Stimulated activated CD4-positive, alpha-beta T cell treated with anti-CD3 and anti-CD28 coated beads, TNF-alpha, amount 100 ng/mL, for 4 hours (primary cell): ENCODE results near the gene JMJD4.

Experiments used
- DNase-seq, 3 experiments: peaks; one replicate each; pipeline ENCODE4 v3.0.0-alpha.2; 2020; ENCODE audit warnings: low read depth in 3 of 3

The JMJD4 gene

DNA sequence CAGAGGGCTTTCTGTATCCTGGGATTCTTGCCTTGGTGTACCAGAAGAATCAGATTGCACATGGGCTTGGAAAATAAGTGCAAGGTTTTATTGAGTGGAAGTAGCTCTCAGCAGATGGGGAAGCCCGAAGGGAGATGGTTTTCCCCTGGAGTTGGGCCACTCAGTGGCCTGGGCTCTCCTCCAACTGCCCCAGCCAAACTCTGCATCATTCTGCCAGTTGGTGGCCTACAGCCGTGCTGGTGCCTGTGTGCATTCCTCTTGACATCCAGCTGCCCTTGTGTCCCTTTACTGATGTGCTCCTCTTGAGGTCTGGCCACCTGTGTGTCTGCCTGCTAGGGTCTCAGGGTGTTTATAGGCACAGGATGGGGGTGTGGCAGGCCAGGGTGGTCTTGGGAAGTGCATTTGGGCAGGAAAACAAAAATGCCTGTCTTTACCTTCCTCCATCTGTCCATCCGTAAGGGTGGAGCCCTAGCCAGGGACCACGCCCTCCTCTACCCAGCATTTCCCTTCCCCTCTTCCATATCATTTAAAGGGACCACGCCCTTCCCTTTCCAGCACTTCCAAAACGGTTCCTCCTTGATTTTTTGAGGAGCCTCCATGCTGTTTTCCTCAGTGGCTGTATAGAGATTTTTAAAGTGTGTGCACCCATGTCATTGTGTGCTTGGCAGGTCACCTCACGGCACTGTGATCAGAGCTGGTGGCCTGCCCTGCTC is 19.1 kb upstream of the JMJD4 start:
- DNase-seq, result no peak

DNA sequence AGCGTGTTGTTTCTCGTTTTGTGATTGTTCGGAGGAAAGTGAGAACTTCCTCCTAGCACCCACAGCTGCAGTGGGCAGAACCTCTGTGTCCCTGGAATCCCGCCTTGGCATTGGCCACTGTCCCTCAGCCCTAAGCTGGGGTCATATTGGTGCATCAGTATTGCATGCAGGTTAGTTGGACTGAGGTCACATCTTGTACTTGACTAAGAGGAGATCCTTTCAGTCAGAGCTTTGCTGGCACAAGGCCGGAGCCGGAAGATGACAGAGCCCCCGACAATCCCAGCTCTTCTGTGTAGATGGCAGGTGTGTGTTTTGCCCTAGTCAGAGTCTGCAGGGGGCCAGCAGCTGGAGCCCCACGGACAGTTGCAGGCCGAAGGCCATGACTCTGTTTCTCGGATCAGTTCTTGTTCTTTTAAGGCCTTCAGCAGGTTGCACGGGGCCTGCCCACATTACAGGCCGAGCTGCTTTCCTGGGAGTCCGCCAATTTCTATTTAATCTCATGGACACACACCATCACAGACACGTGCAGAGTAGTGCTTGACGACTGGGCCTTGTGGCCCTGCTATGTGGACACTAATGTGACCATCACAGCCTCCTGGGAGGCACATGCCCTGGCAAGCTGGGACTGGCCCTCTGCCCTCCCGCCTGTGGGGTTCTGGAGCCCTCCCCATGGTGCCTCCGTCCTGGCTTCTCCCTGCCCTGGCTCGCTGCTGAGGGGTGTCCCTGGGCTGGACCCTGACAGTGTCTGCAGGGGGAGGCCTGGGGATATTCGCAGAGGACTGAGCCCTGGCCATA is 15.0 kb upstream of the JMJD4 start:
- no peak for DNase-seq

DNA sequence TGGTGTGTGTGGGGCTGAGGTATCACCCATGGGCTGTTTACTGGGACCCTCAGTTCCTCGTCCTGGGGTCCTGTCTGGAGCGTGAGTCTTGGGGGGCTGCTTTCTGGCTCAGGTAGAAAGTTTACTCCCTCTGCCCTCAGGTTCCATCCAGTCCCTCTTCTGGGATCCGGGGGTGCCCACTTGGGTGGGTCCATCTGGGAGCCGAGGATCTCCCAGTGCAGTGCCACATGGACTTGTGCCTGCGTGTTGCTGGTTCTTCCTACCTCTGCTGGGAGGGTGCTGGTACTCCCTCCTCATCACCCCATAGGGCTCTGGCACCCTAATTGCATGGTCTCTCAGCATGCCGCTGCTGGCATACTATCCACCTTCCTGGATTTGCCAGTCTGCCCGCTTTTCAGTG is 14.1 kb upstream of the JMJD4 start:
- no peak for DNase-seq

DNA sequence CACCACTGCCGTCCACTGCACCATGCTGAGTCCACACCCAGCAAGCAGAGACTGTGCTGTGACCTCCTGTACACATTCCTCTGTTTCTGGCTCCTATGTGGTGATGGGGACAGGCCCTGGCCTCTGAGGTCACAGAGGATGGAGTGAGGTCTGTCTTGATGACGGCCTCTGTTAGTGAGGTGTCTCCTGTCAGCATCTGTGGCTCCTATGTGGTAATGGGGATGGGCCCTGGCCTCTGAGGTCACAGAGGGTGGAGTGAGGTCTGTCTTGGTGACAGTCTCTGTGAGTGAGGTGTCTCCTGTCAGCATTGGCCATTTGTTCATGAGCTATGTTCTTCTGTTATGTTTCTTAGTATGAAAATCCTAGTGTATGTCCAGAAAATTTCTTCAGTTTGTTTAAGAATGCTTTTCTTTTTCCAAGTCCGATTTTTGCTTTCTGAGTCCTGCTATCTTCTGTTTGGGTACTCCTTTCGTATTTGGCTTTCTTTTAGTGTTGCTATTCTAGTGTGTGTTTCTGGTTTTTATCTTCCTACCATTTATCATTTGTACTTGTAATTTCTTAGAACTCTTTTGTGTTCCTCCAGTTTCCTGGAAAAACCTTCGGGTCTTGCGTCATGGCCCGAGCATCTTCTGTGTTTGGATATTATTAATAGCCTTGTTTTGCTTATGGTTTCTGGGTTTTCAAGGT is 13.5 kb upstream of the JMJD4 start:
- no peak for DNase-seq

DNA sequence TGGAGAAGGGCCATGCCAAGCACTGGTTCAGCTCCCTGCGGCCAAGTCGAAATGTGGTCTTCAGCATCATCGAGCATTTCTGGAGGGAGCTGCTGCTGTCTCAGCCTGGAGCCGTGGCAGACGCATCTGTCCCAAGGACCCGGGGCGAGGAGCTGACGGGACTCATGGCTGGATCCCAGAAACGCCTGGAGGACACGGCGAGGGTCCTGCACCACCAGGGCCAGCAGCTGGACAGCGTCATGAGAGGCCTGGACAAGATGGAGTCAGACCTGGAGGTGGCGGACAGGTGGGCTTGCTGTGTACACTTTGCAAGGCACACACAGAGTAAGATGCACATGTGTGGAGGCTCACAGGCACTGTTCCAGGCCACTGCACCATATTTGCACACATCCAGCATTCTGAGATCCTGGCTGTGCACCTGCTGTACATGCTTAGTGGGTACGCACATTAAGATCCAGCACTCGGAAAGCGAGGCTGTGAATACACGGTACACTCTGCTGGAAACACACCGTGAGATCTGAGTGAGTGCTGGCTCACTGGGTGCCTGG is 12.9 kb upstream of the JMJD4 start:
- no peak for DNase-seq

DNA sequence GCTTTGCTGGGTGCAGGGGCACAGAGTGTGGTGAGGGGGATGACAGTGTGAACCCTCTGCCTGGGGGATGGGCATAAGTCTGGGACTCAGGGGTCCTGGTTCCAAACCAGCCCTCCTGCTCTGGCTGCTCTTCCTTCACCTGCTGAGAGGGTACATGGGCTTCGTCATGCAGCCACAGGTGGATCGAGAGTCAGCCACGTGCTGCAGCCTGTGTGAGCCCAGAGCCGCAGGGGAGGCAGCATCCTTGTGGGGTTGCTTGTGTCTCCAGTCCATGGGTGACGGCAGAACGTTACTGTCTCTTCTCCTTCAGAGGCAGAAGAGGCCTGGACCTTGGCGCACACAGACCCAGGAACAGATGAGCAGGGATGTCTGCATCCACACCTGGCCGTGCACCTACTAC is 12.3 kb upstream of the JMJD4 start:
- DNase-seq, result no peak

DNA sequence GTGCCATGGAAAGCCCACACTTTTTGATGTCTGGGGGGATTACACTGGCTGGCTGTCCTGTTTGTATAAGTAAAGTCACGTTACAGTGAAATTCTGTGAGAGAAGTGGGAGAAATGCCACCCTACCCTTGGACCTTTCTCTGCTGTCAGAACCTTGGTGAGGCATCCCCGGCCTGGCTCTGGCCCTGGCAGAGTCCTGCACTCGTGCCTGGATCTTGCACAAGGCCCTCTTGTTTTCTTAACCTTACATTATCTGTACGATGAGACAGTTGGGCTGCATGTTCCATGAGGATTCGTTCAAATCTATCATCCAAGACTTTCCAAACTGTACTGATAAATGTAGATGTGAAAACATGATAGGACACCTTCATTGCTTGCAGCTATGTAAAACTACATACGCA is 11.6 kb upstream of the JMJD4 start:
- DNase-seq, result no peak

DNA sequence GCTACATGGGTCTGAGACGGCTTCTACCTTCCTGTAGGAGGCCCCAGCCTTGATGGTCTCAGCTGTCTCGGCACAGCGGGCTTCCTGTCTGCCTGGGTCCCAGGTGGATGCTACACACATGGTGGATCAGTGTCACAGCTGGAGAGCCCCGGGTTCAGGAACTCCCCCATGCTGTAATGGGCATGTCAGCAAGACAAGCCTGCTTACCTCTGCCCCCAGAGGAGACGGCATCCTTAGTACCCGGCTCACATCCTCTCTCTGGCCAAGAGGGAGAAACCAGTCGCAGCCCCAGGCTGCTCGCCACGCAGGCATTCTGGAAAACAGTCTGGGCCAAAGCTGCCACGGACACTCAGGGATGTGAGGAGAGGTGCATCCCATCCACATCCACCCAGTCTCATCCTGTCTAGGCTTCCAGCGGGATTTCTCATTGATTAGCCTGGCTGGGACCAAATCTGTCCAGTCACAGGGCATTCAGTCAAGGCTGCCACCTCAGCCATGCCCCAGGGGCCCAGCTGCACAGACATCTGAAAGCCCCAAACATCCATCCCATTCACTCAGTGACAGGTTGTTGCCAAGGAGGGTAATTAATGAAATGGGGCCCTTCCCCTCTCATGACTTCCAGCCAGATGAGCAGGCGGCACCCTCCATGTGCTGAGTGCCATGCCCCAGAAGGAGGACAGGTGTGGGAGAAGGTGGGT is 10.6 kb upstream of the JMJD4 start:
- DNase-seq, result no peak

DNA sequence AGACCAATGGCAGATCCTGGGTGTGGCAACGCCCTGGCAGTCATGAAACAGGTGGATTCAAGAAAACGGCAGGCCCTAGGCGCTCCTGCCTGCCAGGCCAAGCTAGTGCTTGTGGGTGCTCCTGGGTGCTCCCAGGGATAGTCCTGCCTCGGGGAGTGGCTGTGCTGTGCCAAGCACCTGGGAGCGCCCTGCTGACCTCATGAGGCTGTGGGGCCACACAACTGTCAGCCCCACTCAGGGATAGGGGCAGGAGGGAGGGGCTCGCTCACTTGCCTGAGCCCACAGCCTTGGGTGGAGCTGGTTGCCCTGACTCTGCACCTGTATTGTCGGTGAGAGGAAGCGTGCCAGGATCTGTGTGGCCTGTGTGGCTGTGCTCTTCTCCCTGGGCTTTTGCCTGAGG is 9.6 kb upstream of the JMJD4 start:
- no peak for DNase-seq

DNA sequence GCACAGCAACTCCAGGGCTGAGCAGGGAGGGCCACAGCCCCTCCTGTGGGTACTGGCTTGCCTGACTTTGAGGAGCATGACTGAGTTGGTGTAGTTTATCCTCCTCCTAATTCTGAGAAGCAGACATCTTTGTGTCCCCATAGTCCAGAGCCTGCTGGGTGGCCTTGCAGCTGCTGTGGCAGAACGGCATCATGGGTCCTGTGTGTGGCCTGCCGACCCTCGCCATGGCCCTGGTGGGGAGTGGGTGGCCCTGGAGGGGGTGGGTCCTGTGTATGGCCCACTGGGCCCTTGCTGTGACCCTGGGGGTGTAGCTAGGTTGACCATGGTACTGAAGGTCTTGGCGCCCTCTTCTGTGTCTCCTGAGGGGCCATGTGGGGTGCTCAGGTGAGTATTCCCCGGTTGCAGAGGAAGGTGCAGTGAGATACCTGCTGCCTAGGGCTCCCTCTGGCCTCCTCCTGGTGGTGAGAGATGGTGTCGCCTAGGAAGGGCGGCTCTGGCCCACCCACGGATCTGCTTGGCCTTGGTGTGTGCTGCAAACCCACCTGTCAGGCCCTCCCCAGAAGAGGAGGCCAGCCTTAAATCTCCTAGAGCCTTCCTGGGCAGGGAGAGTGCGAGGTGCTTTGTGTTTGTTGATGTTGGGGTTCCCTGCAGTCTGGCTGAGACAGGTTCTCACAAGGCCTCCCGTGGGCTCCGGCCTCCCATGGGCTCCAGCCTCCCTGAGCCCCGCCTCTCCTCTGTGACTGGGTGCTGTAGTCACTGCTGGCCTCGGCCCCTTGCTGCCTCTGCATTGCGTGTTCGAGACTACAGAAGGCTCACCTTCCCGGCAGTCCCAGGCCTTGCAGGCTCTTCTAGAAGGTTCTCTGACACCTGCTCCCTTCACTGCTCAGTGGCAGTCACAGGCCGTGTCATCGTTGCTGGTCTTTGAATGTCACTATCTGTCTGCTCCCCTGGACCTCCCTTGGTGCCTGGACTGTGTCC is 7.9 kb upstream of the JMJD4 start:
- no peak for DNase-seq

DNA sequence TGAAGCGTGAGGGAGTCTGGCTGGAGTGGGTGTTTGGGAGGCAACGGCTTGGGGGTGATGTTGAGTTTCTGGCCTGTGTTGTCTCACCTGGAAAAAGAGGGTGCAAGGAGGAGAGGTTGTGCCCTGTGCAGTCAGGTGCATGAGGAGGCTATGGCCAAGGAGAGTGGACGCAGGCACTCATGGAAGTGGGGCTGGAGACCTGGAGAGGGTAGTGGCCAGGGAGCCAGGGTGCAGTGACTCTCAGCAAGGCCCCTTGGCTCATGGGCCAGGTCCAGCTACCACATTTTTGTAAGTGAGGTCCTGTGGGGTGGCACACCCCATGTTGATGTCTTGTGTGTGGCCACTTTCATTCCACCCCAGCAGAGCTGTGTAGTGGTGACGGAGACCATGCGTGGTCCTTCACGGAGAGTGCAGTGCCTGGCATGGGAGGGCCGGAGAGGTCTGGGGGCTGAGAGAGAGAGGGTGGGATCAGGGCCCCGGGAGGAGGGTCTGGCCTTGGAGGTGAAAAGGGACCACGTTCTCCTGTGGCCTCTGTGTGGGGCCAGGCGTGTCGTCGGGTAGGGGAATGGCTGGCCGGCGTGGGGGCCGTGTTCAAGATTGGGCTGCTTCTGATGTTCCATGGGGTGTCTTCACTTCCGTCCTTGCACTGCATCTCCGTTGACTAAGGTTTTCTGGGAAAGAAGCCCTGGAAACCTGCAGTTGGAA is 6.2 kb upstream of the JMJD4 start:
- no peak for DNase-seq

DNA sequence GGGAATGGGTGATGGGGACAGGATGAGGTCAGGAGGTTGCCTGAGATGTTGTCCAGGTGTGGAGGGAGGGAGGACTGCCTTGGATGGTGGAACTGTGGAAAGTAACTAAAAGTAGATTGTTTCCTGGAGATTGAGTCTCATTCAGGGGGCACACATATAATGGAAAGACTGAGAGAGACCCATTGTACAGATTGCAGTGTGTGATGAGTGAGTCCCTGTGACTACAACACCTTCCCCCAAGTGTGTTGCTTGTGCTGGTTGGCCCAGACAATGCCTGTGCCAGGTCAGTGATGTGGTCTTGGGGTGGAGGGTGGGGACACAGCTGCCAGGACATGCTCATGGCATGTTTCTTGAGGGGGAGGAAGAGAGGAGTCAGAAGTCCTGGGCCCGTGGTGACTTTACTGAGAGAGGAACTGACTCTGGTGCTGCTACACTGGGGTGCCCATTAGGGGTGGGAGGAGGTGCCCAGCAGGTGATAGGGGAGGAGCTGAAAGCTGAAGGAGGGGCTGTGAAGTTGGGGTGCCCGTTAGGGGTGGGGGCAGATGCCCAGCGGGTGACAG is 5.4 kb upstream of the JMJD4 start:
- no peak for DNase-seq

DNA sequence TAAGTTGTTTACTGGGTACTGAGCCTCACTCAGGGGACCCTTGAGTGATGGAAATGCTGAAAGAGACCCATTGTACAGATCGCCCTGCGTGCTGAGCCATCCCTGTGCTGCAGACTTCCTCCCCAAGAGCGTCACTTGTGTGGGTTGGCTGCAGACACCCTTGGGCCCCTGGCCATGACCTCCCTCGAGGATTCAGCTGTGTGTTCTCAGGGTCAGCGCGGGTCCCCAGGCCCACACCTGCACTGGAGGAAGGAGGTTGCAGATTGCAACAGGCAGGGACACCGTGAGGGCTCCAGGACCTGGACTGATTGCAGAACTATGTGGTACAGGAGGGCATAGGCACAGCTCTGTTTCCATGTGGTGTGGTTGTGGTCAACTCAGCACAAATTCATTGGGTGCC is 4.5 kb upstream of the JMJD4 start:
- no peak for DNase-seq

DNA sequence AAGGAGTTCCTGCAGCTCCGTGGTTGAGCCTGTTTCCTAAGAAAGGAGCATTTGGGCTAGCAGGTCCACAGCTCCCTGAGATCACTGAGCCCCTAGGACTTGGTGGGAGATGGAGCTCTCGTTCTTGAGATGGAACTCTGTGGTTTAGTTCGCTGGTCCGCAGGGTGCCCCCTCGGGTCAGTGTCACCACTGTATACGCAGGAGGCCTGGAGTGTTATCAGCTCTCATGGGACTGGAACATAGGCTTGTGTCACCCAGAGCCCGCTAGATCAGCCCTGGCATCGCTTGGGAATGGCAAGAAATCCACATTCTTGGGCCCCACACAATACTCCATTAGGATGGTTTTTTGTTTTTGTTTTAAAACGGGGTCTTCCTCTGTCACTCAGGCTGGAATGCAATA is 3.7 kb upstream of the JMJD4 start:
- DNase-seq, result no peak

DNA sequence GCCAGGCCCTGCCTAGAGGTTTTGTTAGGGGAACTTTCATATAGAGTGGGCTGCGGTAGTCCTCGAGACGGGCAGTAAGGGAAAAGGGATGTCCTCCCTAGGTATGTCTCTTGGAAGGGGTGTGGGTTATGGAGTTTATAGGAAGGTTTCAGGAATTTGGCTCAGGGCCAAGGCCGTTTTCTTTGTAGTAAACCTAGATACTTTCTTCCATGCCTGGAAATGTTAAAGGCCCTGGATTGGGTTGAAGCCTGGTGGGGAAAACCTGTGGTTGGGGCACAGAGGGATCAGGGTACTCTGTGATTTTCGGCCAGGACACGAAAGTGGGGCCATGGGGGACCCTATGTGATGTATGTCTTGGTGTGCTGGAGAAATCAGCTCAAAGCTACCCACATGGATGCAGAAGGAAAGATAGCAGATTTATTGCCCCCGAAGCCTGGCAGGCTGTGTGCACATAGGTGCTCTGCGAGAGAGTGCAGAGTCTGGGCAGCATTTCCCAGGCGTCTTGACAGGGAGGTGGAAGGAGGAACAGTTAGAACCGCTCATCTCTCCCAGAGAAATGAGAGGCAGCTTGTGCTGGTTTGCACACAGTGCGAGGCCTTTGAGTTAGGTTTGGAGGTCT is 1.8 kb upstream of the JMJD4 start:
- no peak for DNase-seq

DNA sequence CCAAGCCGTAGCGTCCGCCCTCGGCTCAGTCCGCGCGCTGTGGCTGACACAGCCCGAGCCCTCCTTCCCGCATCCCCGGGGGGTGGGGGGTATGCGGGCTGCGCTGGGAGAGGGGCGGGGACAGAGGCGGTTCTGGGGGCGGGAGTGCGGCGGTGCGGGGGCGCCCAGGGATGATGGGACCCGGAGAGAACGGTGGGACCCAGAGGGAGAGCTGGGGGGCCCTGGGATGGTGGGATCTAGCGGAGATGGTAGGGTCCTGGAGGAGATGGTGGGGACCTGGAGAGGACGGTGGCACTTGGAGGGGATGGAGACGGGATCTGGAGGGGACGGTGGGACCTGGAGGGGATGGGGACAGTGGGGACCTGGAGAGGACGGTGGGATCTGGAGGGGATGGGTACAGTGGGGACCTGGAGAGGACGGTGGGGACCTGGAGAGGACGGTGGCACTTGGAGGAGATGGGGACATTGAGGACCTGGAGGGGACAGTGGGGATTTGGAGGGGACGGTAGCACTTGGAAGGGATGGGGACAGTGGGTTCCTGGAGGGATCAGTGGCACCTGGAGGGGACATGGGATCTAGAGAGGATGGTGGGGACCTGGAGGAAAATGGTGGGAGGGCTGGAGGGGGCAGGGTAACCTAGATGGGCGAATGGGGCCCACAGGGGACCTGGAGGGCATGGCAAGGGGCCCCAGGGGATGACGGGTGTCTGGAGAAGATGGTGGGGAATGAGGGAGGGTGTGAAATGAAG is 610 bp upstream of the JMJD4 start:
- DNase-seq, result no peak

DNA sequence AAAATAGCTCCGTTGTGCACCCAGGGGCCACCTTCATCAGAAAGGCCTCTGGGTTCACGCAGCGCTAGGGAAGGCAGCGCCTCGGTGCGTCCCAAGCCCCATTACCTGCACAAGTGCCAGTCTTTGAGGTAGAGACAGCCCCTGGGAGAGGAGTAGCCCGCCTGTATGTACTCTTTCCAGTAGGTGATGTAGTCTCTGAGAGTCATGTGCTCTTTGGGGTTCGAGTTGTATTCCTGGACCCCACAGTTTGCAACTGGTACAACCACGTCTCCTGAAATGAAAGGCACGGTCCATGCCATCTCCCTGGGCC is 601 bp downstream of the JMJD4 start:
- no peak for DNase-seq

DNA sequence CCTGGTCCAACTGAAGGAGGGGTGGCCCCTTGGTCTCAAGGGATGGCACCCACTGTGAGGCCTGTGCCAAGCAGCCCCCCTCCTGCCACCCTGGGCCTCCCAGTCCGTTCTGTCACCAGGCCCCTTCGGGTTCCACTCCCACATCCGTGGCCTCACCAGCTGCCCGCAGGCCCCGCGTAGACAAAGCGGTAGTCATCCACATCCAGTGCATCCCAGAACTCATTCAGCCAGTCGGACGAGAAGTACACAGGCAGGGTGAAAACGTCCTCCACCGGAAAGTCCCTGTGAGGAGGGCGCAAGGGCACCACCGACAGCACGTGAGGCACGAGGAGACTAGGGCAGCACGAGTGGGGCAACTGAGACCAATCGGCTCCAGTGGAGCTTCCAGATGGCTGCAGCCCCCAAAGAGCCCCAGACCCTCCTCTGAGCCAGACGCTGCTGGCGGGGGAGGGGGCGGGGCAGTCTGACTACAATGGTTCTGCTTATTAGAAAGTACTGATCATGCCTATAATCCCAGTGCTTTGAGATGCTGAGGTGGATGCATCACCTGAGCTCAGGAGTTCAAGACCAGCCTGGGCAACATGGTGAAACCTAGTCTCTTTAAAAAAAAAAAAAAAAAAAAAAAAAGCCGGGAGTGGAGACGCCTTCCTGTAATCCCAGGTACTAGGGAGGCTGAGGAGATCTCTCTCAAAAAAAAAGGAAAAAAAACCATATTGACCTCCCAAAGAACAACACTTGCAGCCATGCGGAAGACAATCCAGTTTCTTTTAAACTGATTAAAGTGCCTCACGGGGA is 1.2 kb downstream of the JMJD4 start:
- no peak for DNase-seq
